Colonic mucosa (tissue), 4 donors: ENCODE measurements around the gene ZNF615. TPM values are rescaled to one million over a fixed set of nuclear protein-coding genes. Genes with fewer than 3 reads are reported as not detected.

Experiments used
- DNase-seq: peaks from one replicate; pipeline ENCODE4 v3.0.0-alpha.2; 2020
- H3K27ac ChIP-seq: fragments of 200-600 bp; one replicate; pipeline ENCODE4 v1.8.0; 2021
- H3K27me3 ChIP-seq: fragments of 200-600 bp; one replicate; pipeline ENCODE4 v1.8.0; 2021
- H3K36me3 ChIP-seq: fragments of 200-600 bp; one replicate; pipeline ENCODE4 v1.8.0; 2021
- H3K4me1 ChIP-seq: fragments of 200-600 bp; one replicate; pipeline ENCODE4 v1.8.0; 2021; ENCODE audit warnings: mild to moderate bottlenecking
- H3K4me3 ChIP-seq: fragments of 200-600 bp; one replicate; pipeline ENCODE4 v1.8.0; 2021
- H3K9ac ChIP-seq, 2 donors: one replicate each; pipeline ENCODE4 v1.7.0; 2013; ENCODE audit warnings: control low read depth in 2 of 2, low read depth in 2 of 2, low read length in 2 of 2
- H3K9me3 ChIP-seq: fragments of 200-600 bp; one replicate; pipeline ENCODE4 v1.8.0; 2021
- intact Hi-C: fragments of 100-400 bp; cut with DNase I; formaldehyde crosslinking; loops from one replicate; pipeline ENCODE4 v1.14.1; 2022
- total RNA-seq, 2 donors: library from RNA; stranded (reverse); fragmentation: NEBNext Ultra II Directional in 1 of 2; extraction: Animal tissue kit (Norgen Biotek cat#: 25700) in 1 of 2; gene quantifications; one replicate each; pipeline ENCODE4 v1.2.1, GENCODE V29; 2021
- TF ChIP-seq, protein P1 (sequence below): fragments of 200-600 bp; IDR thresholded peaks from one replicate; pipeline ENCODE4 v1.8.0; 2022; ENCODE audit warnings: antibody characterized with exemption, mild to moderate bottlenecking
- donor health status: healthy.
- donor health status: DM: no; HTN: no; CAD: no.
- donor health status: DM: no; HTN: no; CAD: no.

ZNF615 gene
- total RNA-seq, 2 donors from 2014 or later: 4.6 to 4.7 TPM

DNA sequence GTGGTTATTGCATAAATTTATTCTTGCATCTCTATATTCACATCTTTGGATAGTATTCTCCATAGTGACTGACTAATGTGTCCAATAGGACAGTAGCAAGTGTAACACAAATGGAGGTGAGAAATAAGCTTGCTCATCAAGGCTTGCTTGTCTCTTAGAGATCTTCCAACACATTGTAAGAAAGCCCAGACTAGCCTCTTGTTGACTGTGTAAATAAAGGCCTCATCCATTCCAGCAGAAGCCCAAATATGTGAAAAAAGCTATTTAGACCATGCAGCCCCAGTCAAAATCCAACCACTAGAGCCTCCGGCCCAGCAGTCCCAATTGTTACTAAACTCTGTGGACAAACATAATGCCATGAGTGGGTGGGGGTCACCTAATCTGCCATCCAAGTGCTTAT is 2.7 kb upstream of the ZNF615 start:
- Histone ChIP-seq H3K36me3 (no peaks in the 10 kb centered on the region), H3K9me3 (no peaks in the 10 kb centered on the region), H3K9ac (no peak overlapping the region), H3K27ac (no peak overlapping the region), H3K4me1 (no peaks in the 10 kb centered on the region), H3K4me3 (no peak overlapping the region), H3K27me3 (no peaks in the 10 kb centered on the region)
- intact Hi-C loops: no loop called here
- TF ChIP-seq, protein P1, sequence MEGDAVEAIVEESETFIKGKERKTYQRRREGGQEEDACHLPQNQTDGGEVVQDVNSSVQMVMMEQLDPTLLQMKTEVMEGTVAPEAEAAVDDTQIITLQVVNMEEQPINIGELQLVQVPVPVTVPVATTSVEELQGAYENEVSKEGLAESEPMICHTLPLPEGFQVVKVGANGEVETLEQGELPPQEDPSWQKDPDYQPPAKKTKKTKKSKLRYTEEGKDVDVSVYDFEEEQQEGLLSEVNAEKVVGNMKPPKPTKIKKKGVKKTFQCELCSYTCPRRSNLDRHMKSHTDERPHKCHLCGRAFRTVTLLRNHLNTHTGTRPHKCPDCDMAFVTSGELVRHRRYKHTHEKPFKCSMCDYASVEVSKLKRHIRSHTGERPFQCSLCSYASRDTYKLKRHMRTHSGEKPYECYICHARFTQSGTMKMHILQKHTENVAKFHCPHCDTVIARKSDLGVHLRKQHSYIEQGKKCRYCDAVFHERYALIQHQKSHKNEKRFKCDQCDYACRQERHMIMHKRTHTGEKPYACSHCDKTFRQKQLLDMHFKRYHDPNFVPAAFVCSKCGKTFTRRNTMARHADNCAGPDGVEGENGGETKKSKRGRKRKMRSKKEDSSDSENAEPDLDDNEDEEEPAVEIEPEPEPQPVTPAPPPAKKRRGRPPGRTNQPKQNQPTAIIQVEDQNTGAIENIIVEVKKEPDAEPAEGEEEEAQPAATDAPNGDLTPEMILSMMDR: no peak
- no peak for DNase-seq

DNA sequence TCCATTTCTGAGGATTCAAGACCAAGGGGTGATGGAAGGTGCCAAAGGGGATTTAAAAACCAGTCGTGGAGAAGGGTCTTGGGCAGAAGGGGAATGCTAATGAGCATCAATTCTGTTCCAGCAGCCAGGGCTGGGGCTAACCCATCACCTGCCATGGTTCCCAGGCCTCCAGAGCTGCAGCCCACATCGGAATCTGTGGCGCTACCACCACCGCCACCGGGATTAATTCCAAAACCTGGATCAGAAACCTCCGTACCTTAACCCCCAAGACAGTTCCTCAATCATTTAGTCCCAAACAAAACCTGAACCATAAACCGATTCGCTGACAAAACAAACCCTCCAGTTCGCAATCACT is 583 bp downstream of the ZNF615 start:
- H3K9me3 ChIP-seq: no peaks in the 10 kb centered on the region
- H3K4me3 ChIP-seq: peak overlapping the region; percentile 82
- H3K36me3 ChIP-seq: no peaks in the 10 kb centered on the region
- H3K27ac ChIP-seq: no peak overlapping the region
- H3K27me3 ChIP-seq: no peaks in the 10 kb centered on the region
- peak overlapping the region; percentile 88 to 92 for H3K9ac ChIP-seq
- no peaks in the 10 kb centered on the region for H3K4me1 ChIP-seq
- intact Hi-C loops: loop anchor here (5.0 kb wide), 1 partner anchor 80 kb away; the partner anchor contains the start of gene ZNF613
- DNase-seq: no peak
- TF ChIP-seq, protein P1: no peak

DNA sequence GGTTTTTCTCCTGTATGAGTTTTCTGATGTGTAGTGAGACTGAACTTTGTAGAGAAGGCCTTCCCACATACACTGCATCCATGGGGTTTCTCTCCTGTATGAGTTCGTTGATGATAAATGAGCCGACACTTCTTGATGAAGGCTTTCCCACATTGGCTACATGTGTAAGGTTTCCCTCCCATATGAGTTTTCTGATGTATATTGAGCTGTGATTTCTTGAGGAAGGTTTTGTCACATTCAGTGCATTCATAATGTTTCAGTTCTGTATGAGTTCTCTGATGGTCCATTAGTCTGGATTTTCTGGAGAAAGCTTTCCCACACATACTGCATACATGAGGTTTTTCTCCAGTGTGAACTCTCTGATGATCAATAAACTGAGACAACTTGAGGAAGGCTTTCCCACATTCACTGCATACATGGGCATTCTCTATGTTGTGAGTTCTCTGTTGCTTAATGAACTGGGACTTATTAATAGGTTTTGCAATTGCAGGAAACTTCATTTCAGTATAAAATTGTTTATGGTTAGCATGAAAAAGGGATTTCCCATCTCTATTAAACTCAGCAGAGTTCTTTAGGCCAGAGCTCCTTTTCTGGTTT is 13.9 kb downstream of the ZNF615 start:
- TF ChIP-seq, protein P1: no peak
- DNase-seq: no peak
- no peaks in the 10 kb centered on the region for H3K36me3 ChIP-seq
- H3K27ac ChIP-seq: no peak overlapping the region
- no peaks in the 10 kb centered on the region for H3K4me1 ChIP-seq
- intact Hi-C loops: no loop called here
- H3K9ac ChIP-seq: no peak overlapping the region
- no peak overlapping the region for H3K4me3 ChIP-seq
- peaks cover 21% of the 10 kb centered on the region for H3K9me3 ChIP-seq
- H3K27me3 ChIP-seq: no peaks in the 10 kb centered on the region

DNA sequence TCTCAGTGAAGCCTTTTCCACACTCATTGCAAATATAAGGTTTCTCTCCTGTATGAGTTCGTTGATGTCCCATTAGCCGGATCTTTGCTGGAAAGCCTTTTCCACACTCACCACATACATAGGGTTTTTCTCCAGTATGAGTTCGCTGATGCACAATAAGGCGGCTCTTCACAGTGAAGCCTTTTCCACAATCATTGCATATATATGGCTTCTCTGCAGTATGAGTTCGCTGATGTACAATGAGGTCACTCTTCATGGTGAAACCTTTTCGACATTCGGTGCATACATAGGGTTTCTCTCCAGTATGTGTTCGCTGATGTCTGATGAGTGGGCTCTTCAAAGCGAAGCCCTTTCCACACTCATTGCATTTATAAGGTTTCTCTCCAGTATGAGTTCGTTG is 14.6 kb downstream of the ZNF615 start:
- Histone ChIP-seq H3K9ac (no peak overlapping the region), H3K36me3 (no peaks in the 10 kb centered on the region), H3K4me1 (no peaks in the 10 kb centered on the region), H3K27me3 (no peaks in the 10 kb centered on the region), H3K9me3 (peaks cover 21% of the 10 kb centered on the region), H3K27ac (no peak overlapping the region), H3K4me3 (no peak overlapping the region)
- TF ChIP-seq, protein P1: no peak
- no peak for DNase-seq
- intact Hi-C loops: no loop called here

DNA sequence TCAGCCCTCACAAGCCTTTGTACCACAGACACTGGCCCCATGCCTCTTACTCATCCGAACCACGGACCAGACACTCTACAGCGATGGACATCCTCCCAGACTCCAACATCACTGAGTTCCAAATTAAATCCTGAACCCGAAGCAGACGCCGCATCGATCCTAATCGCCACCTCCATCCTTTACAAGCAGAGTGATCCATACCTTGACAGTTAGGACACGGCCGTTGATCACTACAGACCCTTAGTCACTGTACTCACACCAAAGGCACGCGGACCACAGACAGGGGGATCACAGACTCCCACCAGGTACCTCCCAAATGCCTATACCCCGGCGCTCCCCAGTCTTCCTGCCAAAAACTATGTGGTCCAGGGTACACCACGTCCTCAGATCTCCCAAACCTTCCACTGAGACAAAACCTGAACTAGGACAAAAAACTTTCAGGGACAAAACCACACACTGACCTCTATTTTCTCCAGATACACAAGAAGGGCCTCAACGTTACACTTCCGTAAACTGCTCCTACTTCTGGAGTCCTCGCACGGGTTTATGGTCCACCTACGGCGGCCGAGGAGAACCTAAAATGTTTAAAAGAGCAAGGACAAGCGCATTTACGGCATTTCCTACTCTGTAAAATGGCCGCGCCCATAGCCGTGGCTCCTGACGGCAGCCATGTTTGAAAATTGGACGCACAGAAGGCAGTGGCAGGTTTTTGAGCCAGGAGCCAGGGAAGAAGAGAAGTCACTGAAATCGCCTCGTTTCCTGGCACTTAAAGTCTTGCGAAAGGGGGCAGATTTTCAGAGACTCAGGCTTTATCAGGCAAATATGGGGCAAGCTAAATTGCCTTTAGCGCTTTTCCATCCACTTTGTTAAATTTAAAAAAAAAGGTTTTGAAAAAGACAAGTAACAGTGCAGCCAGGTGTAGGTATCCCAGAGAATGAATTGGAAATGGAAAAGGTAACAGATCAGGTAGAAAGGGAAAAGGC is 21.4 kb downstream of the ZNF615 start, which contains the start of gene ZNF350:
TSS of gene ZNF350 (minus strand) at position 532 of the 983 bp plus-strand sequence. CDS start 12,480 bp downstream, outside the sequence.
- H3K27ac ChIP-seq: no peak within 1 kb of the TSS
- no peaks in the 10 kb centered on the region for H3K27me3 ChIP-seq
- H3K9me3 ChIP-seq: peaks cover 2% of the 10 kb centered on the region
- H3K4me1 ChIP-seq: no peaks in the 10 kb centered on the region
- intact Hi-C loops: loop anchor here (10.0 kb wide), 1 partner anchor 62 kb away; the partner anchor contains the start of gene ZNF613
- TF ChIP-seq, protein P1: no peak
- peak; percentile 99 for DNase-seq
- peak within 1 kb of the TSS; percentile 69 for H3K4me3 ChIP-seq
- H3K9ac ChIP-seq: peak within 1 kb of the TSS; percentile 89 to 95
- H3K36me3 ChIP-seq: no peaks in the 10 kb centered on the region
